HepG2 (cell line): Measurements from ENCODE around the gene RTBDN. TPM values are rescaled to one million over a fixed set of nuclear protein-coding genes. Genes with fewer than 3 reads are reported as not detected.

Experiments
- BHLHE40 ChIP-seq: IDR thresholded peaks from 2 replicates; pipeline ENCODE4 v1.6.1; 2011; ENCODE audit warnings: low read length, improper control_type of control experiment
- CENPX ChIP-seq: sonication (generic); formaldehyde crosslinking; IDR thresholded peaks from 2 replicates; pipeline ENCODE4 v1.9.0; 2021; ENCODE audit warnings: mild to moderate bottlenecking, missing genetic modification reagents, moderate library complexity
- DZIP1 ChIP-seq: sonication (generic); formaldehyde crosslinking; IDR thresholded peaks from 2 replicates; pipeline ENCODE4 v1.5.0; 2020; ENCODE audit warnings: mild to moderate bottlenecking, missing genetic modification reagents
- KLF9 ChIP-seq: IDR thresholded peaks from 2 replicates; pipeline ENCODE4 v1.6.1; 2016; ENCODE audit warnings: low read depth
- NFRKB ChIP-seq: fragments of 450-650 bp; IDR thresholded peaks from 2 replicates; pipeline ENCODE4 v1.6.1; 2017
- PBX2 ChIP-seq: IDR thresholded peaks from 2 replicates; pipeline ENCODE4 v1.6.1; 2016; ENCODE audit warnings: control low read depth
- SPEN ChIP-seq: sonication (generic); formaldehyde crosslinking; IDR thresholded peaks from 2 replicates; pipeline ENCODE4 v1.5.1; 2020; ENCODE audit warnings: low read depth, mild to moderate bottlenecking, missing genetic modification reagents
- TAF1 ChIP-seq: sonication (generic); formaldehyde crosslinking; IDR thresholded peaks from 2 replicates; pipeline ENCODE4 v1.4.0; 2020; ENCODE audit warnings: missing genetic modification reagents
- ZNF17 ChIP-seq: sonication (generic); formaldehyde crosslinking; IDR thresholded peaks from 2 replicates; pipeline ENCODE4 v1.5.0; 2020; ENCODE audit warnings: mild to moderate bottlenecking, missing genetic modification reagents
- ZNF430 ChIP-seq: sonication (generic); formaldehyde crosslinking; IDR thresholded peaks from 2 replicates; pipeline ENCODE4 v1.9.0; 2021; ENCODE audit warnings: mild to moderate bottlenecking, missing genetic modification reagents
- ZNF552 ChIP-seq: sonication (generic); formaldehyde crosslinking; IDR thresholded peaks from 2 replicates; pipeline ENCODE4 v1.9.0; 2022; ENCODE audit warnings: missing genetic modification reagents, mild to moderate bottlenecking, borderline replicate concordance
- ZNF614 ChIP-seq: IDR thresholded peaks from 2 replicates; pipeline ENCODE4 v1.6.1; 2018; ENCODE audit warnings: missing biosample characterization, missing genetic modification reagents, inconsistent platforms, borderline replicate concordance
- ZNF816 ChIP-seq: sonication (generic); formaldehyde crosslinking; IDR thresholded peaks from 2 replicates; pipeline ENCODE4 v1.8.0; 2022; ENCODE audit warnings: missing genetic modification reagents, mild to moderate bottlenecking, borderline replicate concordance
- ZNF83 ChIP-seq: sonication (generic); formaldehyde crosslinking; IDR thresholded peaks from 2 replicates; pipeline ENCODE4 v1.4.0; 2020; ENCODE audit warnings: missing genetic modification reagents, mild to moderate bottlenecking, borderline replicate concordance
- polyA plus RNA-seq, 8 experiments: library from polyadenylated mRNA; depleted of rRNA in 3 of 8; stranded (reverse) in 7 of 8; unstranded in 1 of 8; fragments of >200 nt; fragmentation: Illumina TruSeq in 4 of 8; extraction: Trizol in 4 of 8; gene quantifications; 2 replicates each; pipeline versions ENCODE4 v1.2.1 to v1.2.3, GENCODE V29; 2011 to 2016; ENCODE audit warnings: low read depth in 4 of 8, missing spikeins in 1 of 8, mixed read lengths in 1 of 8; ENCODE audit not compliant: insufficient read depth in 1 of 8
- total RNA-seq, 5 experiments: library from RNA; depleted of rRNA; stranded (reverse); fragments of >200 nt; fragmentation: Illumina TruSeq; extraction: Trizol; gene quantifications; 2 replicates each; pipeline ENCODE4 v1.2.3, GENCODE V29; 2016; ENCODE audit warnings: low read depth in 1 of 5
- TF ChIP-seq, protein P1 (sequence below): sonication (generic); formaldehyde crosslinking; IDR thresholded peaks from 2 replicates; pipeline ENCODE4 v1.9.0; 2021; ENCODE audit warnings: mild to moderate bottlenecking, missing genetic modification reagents
- TF ChIP-seq, protein P2 (sequence below): sonication (generic); formaldehyde crosslinking; IDR thresholded peaks from 2 replicates; pipeline ENCODE4 v1.5.0; 2020; ENCODE audit warnings: missing genetic modification reagents
- TF ChIP-seq, protein P3 (sequence below): sonication (generic); formaldehyde crosslinking; IDR thresholded peaks from 2 replicates; pipeline ENCODE4 v1.5.0; 2020; ENCODE audit warnings: missing genetic modification reagents

RTBDN gene
- total and polyA plus RNA-seq, 2 of the 13 experiments (the other 11 are each of a cell fraction or from before 2014, with no cell fraction given), result 0.27 to 0.48 TPM

DNA sequence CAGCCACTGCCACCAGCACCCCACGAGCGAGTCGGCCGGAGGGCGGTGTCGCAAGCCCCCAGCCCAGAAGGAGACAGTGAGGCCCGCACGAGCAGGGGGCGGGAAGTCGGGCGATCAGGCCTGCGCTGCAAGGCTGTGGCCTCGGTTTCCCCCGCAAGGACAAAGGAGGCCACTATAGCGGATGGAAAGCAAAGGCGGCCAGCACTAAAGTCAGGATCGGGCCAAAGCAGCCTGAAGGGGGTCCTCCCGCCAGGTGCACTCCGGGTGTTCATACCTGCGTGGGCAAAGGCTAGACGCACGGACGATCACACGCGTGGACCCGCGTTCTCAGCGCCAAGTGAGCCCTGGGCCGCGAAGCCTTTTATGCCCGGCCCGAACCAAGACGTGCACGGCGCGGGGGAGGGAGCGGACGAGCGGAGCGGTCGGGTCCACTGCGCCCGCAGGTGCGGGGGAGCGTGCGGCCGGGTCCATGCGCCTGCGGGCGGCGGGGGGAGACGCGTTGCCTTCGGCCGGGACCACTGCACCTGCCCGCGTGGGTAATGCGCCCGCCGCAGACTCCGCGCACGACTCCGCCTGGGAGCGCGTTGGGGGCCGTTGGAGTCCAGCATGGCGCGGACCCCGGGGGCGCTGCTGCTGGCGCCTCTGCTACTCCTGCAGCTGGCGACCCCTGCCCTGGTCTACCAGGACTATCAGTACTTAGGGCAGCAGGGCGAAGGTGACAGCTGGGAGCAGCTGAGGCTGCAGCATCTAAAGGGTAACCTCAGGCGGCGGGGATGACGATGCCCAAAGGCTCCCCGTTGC is 32.7 kb downstream of the RTBDN start, which contains the start of the genes PRDX2 and THSD8 (continued):
- peak; percentile 53; the same call in 1 of the 2 replicates for TF ChIP-seq DZIP1
- TF ChIP-seq BHLHE40, result peak; percentile 98
- 0 out of 2 replicates have a peak, but pooled peaks have one; percentile 60 for TF ChIP-seq ZNF552
- 0 out of 2 replicates have a peak, but pooled peaks have one; percentile 28 for TF ChIP-seq ZNF614 (CRISPR knock-in tag)
- TF ChIP-seq PBX2 (CRISPR knock-in tag), result no peak
- no peak for TF ChIP-seq ZNF83
- TF ChIP-seq, protein P1, sequence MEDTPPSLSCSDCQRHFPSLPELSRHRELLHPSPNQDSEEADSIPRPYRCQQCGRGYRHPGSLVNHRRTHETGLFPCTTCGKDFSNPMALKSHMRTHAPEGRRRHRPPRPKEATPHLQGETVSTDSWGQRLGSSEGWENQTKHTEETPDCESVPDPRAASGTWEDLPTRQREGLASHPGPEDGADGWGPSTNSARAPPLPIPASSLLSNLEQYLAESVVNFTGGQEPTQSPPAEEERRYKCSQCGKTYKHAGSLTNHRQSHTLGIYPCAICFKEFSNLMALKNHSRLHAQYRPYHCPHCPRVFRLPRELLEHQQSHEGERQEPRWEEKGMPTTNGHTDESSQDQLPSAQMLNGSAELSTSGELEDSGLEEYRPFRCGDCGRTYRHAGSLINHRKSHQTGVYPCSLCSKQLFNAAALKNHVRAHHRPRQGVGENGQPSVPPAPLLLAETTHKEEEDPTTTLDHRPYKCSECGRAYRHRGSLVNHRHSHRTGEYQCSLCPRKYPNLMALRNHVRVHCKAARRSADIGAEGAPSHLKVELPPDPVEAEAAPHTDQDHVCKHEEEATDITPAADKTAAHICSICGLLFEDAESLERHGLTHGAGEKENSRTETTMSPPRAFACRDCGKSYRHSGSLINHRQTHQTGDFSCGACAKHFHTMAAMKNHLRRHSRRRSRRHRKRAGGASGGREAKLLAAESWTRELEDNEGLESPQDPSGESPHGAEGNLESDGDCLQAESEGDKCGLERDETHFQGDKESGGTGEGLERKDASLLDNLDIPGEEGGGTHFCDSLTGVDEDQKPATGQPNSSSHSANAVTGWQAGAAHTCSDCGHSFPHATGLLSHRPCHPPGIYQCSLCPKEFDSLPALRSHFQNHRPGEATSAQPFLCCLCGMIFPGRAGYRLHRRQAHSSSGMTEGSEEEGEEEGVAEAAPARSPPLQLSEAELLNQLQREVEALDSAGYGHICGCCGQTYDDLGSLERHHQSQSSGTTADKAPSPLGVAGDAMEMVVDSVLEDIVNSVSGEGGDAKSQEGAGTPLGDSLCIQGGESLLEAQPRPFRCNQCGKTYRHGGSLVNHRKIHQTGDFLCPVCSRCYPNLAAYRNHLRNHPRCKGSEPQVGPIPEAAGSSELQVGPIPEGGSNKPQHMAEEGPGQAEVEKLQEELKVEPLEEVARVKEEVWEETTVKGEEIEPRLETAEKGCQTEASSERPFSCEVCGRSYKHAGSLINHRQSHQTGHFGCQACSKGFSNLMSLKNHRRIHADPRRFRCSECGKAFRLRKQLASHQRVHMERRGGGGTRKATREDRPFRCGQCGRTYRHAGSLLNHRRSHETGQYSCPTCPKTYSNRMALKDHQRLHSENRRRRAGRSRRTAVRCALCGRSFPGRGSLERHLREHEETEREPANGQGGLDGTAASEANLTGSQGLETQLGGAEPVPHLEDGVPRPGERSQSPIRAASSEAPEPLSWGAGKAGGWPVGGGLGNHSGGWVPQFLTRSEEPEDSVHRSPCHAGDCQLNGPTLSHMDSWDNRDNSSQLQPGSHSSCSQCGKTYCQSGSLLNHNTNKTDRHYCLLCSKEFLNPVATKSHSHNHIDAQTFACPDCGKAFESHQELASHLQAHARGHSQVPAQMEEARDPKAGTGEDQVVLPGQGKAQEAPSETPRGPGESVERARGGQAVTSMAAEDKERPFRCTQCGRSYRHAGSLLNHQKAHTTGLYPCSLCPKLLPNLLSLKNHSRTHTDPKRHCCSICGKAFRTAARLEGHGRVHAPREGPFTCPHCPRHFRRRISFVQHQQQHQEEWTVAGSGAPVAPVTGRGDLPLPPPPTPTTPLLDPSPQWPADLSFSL (CRISPR knock-in tag), result peak; percentile 37; the same call in 1 of the 2 replicates
- peak; percentile 84 for TF ChIP-seq ZNF816 (CRISPR knock-in tag)
- peak; percentile 91 for TF ChIP-seq SPEN (CRISPR knock-in tag)
- no peak for TF ChIP-seq ZNF17 (CRISPR knock-in tag)
- TF ChIP-seq NFRKB, result no peak
- TF ChIP-seq, protein P2, sequence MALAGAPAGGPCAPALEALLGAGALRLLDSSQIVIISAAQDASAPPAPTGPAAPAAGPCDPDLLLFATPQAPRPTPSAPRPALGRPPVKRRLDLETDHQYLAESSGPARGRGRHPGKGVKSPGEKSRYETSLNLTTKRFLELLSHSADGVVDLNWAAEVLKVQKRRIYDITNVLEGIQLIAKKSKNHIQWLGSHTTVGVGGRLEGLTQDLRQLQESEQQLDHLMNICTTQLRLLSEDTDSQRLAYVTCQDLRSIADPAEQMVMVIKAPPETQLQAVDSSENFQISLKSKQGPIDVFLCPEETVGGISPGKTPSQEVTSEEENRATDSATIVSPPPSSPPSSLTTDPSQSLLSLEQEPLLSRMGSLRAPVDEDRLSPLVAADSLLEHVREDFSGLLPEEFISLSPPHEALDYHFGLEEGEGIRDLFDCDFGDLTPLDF (CRISPR knock-in tag), result no peak
- peak; percentile 97 for TF ChIP-seq ZNF430
- TF ChIP-seq CENPX (CRISPR knock-in tag), result no peak
- TF ChIP-seq KLF9 (CRISPR knock-in tag), result no peak
- TF ChIP-seq, protein P3, sequence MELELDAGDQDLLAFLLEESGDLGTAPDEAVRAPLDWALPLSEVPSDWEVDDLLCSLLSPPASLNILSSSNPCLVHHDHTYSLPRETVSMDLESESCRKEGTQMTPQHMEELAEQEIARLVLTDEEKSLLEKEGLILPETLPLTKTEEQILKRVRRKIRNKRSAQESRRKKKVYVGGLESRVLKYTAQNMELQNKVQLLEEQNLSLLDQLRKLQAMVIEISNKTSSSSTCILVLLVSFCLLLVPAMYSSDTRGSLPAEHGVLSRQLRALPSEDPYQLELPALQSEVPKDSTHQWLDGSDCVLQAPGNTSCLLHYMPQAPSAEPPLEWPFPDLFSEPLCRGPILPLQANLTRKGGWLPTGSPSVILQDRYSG (CRISPR knock-in tag), result no peak
- TF ChIP-seq TAF1 (CRISPR knock-in tag), result peak; percentile 98
